ENCODE measurements around the gene DGAT2.
"Not testable (repeated sequence)": the region's sequence is repeated elsewhere in the genome, so short reads cannot be mapped to it uniquely, and the experiment has no call there.

DGAT2 gene

GRCh38 chr11:75740681-75741080 lies 27.9 kb upstream of the DGAT2 start:
- no peak overlapping the region for H3K4me3 ChIP-seq (replicated peaks; ENCODE audit: insufficient read depth, low read length)
- no peak for DNase-seq (ENCODE audit: low read depth in 1 of 2, low spot score in 1 of 2)
- no peak for TF ChIP-seq REST (IDR thresholded peaks at IDR 0.05; ENCODE audit: insufficient replicate concordance, low read depth)
- TF ChIP-seq, protein P1, sequence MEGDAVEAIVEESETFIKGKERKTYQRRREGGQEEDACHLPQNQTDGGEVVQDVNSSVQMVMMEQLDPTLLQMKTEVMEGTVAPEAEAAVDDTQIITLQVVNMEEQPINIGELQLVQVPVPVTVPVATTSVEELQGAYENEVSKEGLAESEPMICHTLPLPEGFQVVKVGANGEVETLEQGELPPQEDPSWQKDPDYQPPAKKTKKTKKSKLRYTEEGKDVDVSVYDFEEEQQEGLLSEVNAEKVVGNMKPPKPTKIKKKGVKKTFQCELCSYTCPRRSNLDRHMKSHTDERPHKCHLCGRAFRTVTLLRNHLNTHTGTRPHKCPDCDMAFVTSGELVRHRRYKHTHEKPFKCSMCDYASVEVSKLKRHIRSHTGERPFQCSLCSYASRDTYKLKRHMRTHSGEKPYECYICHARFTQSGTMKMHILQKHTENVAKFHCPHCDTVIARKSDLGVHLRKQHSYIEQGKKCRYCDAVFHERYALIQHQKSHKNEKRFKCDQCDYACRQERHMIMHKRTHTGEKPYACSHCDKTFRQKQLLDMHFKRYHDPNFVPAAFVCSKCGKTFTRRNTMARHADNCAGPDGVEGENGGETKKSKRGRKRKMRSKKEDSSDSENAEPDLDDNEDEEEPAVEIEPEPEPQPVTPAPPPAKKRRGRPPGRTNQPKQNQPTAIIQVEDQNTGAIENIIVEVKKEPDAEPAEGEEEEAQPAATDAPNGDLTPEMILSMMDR (IDR thresholded peaks at IDR 0.05; ENCODE audit: insufficient read depth, low read length): no peak
- TF ChIP-seq POLR2AphosphoS5 (IDR thresholded peaks at IDR 0.05; ENCODE audit: low read depth): no peak
- TF ChIP-seq SPI1 (IDR thresholded peaks at IDR 0.05; ENCODE audit: borderline replicate concordance, low read depth): no peak
- no peak for TF ChIP-seq GABPA (IDR thresholded peaks at IDR 0.05; ENCODE audit: low read depth)
- H3K27ac ChIP-seq (replicated peaks): no peak overlapping the region
- H3K27me3 ChIP-seq (ENCODE audit: insufficient read depth, poor library complexity, severe bottlenecking): no peaks in the 10 kb centered on the region

- H3K4me3 ChIP-seq (replicated peaks; ENCODE audit: insufficient read depth, low read length); DNase-seq (ENCODE audit: low read depth in 1 of 2, low spot score in 1 of 2); H3K27ac ChIP-seq (replicated peaks); H3K27me3 ChIP-seq (ENCODE audit: insufficient read depth, poor library complexity, severe bottlenecking): not testable (repeated sequence)
Measured at GRCh38 chr11:75743159-75743558, 25.4 kb upstream of the DGAT2 start.

DNA sequence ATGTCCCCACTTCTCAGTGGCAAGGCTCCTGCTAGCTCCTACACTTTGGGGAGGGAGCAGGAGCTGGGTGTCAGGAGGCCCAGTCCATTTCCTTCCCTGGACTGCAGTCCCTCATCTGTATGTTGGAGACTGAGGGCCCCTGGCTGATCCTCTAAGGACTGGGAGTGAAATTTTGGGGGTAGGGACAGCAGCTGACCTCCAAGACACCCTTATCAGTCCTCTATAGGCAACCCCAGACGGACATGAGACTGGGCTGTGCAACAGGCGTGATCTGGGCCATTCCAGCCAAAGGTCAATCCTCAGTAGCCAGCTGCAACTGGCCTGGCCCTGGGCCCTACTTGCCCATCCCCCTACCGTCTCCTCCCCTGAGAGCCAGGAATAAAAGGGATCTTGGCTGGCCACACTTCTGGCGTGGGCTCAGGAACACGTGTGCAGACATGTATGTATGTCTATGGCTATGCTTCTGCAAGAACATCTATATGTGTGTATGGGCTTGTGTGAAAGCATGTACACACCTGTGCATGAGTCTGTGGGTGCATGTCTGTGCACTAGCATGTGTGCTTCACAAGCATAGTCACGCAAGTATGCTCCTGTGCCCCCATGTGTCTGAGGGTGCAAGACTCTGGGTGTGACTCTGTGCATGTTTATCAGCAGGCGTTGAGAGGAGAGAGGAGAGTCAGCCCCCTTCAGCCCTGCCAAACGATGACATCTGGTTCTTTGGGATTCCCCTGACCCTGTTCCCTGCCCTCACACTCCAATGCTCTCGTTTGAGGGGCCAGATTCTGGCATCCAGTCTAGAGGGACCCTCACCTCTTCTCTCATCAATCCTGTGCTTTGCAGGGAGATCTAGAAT lies 24.6 kb upstream of the DGAT2 start:
- Histone ChIP-seq H3K27ac (replicated peaks) (no peak overlapping the region), H3K4me3 (replicated peaks; ENCODE audit: insufficient read depth, low read length) (no peak overlapping the region), H3K27me3 (ENCODE audit: insufficient read depth, poor library complexity, severe bottlenecking) (no peaks in the 10 kb centered on the region)
- DNase-seq (ENCODE audit: low read depth in 1 of 2, low spot score in 1 of 2): no peak
- no peak for TF ChIP-seq GABPA (IDR thresholded peaks at IDR 0.05; ENCODE audit: low read depth)
- TF ChIP-seq POLR2AphosphoS5 (IDR thresholded peaks at IDR 0.05; ENCODE audit: low read depth): no peak

- Histone ChIP-seq H3K27me3 (ENCODE audit: insufficient read depth, poor library complexity, severe bottlenecking) (no peaks in the 10 kb centered on the region), H3K27ac (replicated peaks) (no peak overlapping the region), H3K4me3 (replicated peaks; ENCODE audit: insufficient read depth, low read length) (no peak overlapping the region)
- DNase-seq (ENCODE audit: low read depth in 1 of 2, low spot score in 1 of 2): no peak
- TF ChIP-seq POLR2AphosphoS5 (IDR thresholded peaks at IDR 0.05; ENCODE audit: low read depth) (no peak), REST (IDR thresholded peaks at IDR 0.05; ENCODE audit: insufficient replicate concordance, low read depth) (no peak), GABPA (IDR thresholded peaks at IDR 0.05; ENCODE audit: low read depth) (no peak), SPI1 (IDR thresholded peaks at IDR 0.05; ENCODE audit: borderline replicate concordance, low read depth) (no peak)
- TF ChIP-seq, protein P1 (IDR thresholded peaks at IDR 0.05; ENCODE audit: insufficient read depth, low read length): no peak
Measured at GRCh38 chr11:75745807-75746206, 22.8 kb upstream of the DGAT2 start.

- not testable (repeated sequence) for DNase-seq (ENCODE audit: low read depth in 1 of 2, low spot score in 1 of 2)
Measured at GRCh38 chr11:75748729-75749273, 19.8 kb upstream of the DGAT2 start.

DNA sequence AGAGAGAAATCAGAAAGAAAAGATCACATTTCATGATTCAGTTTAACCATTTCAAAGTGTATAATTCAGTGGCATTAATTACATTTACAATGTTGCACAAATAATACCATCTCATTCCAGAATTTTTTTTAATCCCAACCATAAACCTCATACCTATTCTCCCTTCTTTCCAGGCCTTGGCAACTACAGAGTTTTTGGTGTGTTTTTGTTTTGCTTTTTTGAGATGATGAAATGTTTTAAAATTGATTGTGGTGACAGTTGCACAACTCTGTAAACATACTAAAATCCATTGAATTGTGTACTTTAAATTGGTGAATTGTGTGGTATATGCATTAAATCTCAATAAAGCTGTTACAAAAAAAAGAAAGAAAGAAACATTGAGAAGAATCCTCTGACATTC lies 13.6 kb upstream of the DGAT2 start:
- H3K4me3 ChIP-seq (replicated peaks; ENCODE audit: insufficient read depth, low read length); H3K27ac ChIP-seq (replicated peaks); DNase-seq (ENCODE audit: low read depth in 1 of 2, low spot score in 1 of 2); H3K27me3 ChIP-seq (ENCODE audit: insufficient read depth, poor library complexity, severe bottlenecking): not testable (repeated sequence)

More at GRCh38 chr11:75748729-75749273, 19.8 kb upstream of the DGAT2 start:
- H3K4me3 ChIP-seq (replicated peaks; ENCODE audit: insufficient read depth, low read length); H3K27me3 ChIP-seq (ENCODE audit: insufficient read depth, poor library complexity, severe bottlenecking); H3K27ac ChIP-seq (replicated peaks): not testable (repeated sequence)

Measured in HL-60 (cell line).